Left forelimb (tissue), 1 donor: ENCODE measurements around the gene PKP1.

Source experiments
- DNase-seq: peaks from one replicate; pipeline ENCODE4 v3.0.0-alpha.2; 2018; ENCODE audit warnings: low spot score

PKP1 gene

GRCh38 chr1:201260236-201260590, 23.1 kb upstream of the PKP1 start:
- no peak for DNase-seq

- peak; percentile 31 for DNase-seq
Measured at GRCh38 chr1:201260648-201261311, 22.5 kb upstream of the PKP1 start.

- DNase-seq: peak; percentile 51
Measured at GRCh38 chr1:201261771-201262547, 21.3 kb upstream of the PKP1 start.

GRCh38 chr1:201262963-201263608, 20.2 kb upstream of the PKP1 start:
- peak; percentile 47 for DNase-seq

- peak; percentile 11 for DNase-seq
Measured at GRCh38 chr1:201264072-201264471, 19.2 kb upstream of the PKP1 start.

GRCh38 chr1:201264554-201264953, 18.8 kb upstream of the PKP1 start:
- peak; percentile 25 for DNase-seq

GRCh38 chr1:201265756-201266155, 17.6 kb upstream of the PKP1 start:
- no peak for DNase-seq

GRCh38 chr1:201266276-201266675, 17.0 kb upstream of the PKP1 start:
- no peak for DNase-seq

- peak; percentile 2 for DNase-seq
Measured at GRCh38 chr1:201266774-201267173, 16.5 kb upstream of the PKP1 start.

- DNase-seq: peak; percentile 33
Measured at GRCh38 chr1:201267481-201268229, 15.7 kb upstream of the PKP1 start.

- peak; percentile 77 for DNase-seq
Measured at GRCh38 chr1:201268604-201269151, 14.6 kb upstream of the PKP1 start.

GRCh38 chr1:201269281-201269680, 14.0 kb upstream of the PKP1 start:
- DNase-seq: no peak

GRCh38 chr1:201269900-201270410, 13.4 kb upstream of the PKP1 start:
- peak; percentile 37 for DNase-seq

- DNase-seq: no peak
Measured at GRCh38 chr1:201270616-201271390, 12.5 kb upstream of the PKP1 start.

GRCh38 chr1:201272799-201273198, 10.5 kb upstream of the PKP1 start:
- no peak for DNase-seq

- DNase-seq: no peak
Measured at GRCh38 chr1:201274616-201275252, 8.6 kb upstream of the PKP1 start.

- DNase-seq: no peak
Measured at GRCh38 chr1:201275253-201275666, 8.0 kb upstream of the PKP1 start.

GRCh38 chr1:201276891-201277290, 6.4 kb upstream of the PKP1 start:
- DNase-seq: no peak

GRCh38 chr1:201277441-201277840, 5.9 kb upstream of the PKP1 start:
- DNase-seq: no peak

GRCh38 chr1:201279313-201279712, 4.0 kb upstream of the PKP1 start:
- DNase-seq: no peak

GRCh38 chr1:201280884-201281283, 2.4 kb upstream of the PKP1 start:
- no peak for DNase-seq
